CD4-positive, alpha-beta memory T cell (primary cell): Measurements from ENCODE around the gene SLC16A4. TPM values are rescaled to one million over a fixed set of nuclear protein-coding genes. Genes with fewer than 3 reads are reported as not detected.

Experiments used
- CTCF ChIA-PET: fragments of 350-600 bp; sonication (Branson Sonifier 250); formaldehyde crosslinking; loops from one replicate; lab custom pipeline; 2021; ENCODE audit warnings: inconsistent platforms; ENCODE audit not compliant: partially characterized antibody; lab: Charles Lee
- POLR2A ChIA-PET: fragments of 350-600 bp; sonication (Branson Sonifier 250); formaldehyde crosslinking; loops from one replicate; lab custom pipeline; 2021; ENCODE audit not compliant: partially characterized antibody; lab: Charles Lee
- DNase-seq, 5 donors: peaks; one replicate each; pipeline versions ENCODE4 v3.0.0 to v3.0.0-alpha.2; 2020 to 2022; ENCODE audit warnings: mixed read lengths in 1 of 5
- H3K27ac ChIP-seq: one replicate; pipeline ENCODE4 v1.7.0; 2013; ENCODE audit warnings: low read depth, low read length
- H3K27me3 ChIP-seq: 2 replicates; pipeline ENCODE4 v1.7.0; 2013; ENCODE audit warnings: mild to moderate bottlenecking, low read length, moderate library complexity; ENCODE audit not compliant: insufficient read depth
- H3K36me3 ChIP-seq: 2 replicates; pipeline ENCODE4 v1.7.0; 2013; ENCODE audit warnings: mild to moderate bottlenecking, low read length, moderate library complexity; ENCODE audit not compliant: insufficient read depth
- H3K4me1 ChIP-seq: 2 replicates; pipeline ENCODE4 v1.7.0; 2013; ENCODE audit warnings: mild to moderate bottlenecking, low read length, moderate library complexity; ENCODE audit not compliant: insufficient read depth
- H3K4me3 ChIP-seq, 2 donors: one replicate each; pipeline ENCODE4 v1.7.0; 2013; ENCODE audit warnings: low read length in 2 of 2, mild to moderate bottlenecking in 1 of 2
- H3K9me3 ChIP-seq, 2 donors: one replicate each; pipeline ENCODE4 v1.7.0; 2013; ENCODE audit warnings: low read length in 2 of 2, control low read depth in 1 of 2; ENCODE audit not compliant: control insufficient read depth in 1 of 2
- H3K27ac Mint-ChIP-seq, 7 donors: one replicate each; pipeline ENCODE4 v1.8.0; 2020 to 2021; ENCODE audit warnings: mixed read lengths in 7 of 7, mild to moderate bottlenecking in 6 of 7, inconsistent platforms in 3 of 7, moderate library complexity in 3 of 7
- H3K27me3 Mint-ChIP-seq, 2 donors: one replicate each; pipeline ENCODE4 v1.8.0; 2020 to 2021; ENCODE audit warnings: mixed read lengths in 2 of 2
- H3K36me3 Mint-ChIP-seq, 2 donors: one replicate each; pipeline ENCODE4 v1.8.0; 2020 to 2021; ENCODE audit warnings: mixed read lengths in 2 of 2, inconsistent platforms in 1 of 2, mild to moderate bottlenecking in 1 of 2
- H3K4me1 Mint-ChIP-seq, 4 donors: one replicate each; pipeline ENCODE4 v1.8.0; 2020 to 2021; ENCODE audit warnings: mixed read lengths in 4 of 4, mild to moderate bottlenecking in 1 of 4
- H3K4me3 Mint-ChIP-seq, 8 donors: one replicate each; pipeline ENCODE4 v1.8.0; 2020 to 2021; ENCODE audit warnings: mixed read lengths in 8 of 8, mild to moderate bottlenecking in 7 of 8, moderate library complexity in 6 of 8, inconsistent platforms in 3 of 8
- H3K9me3 Mint-ChIP-seq, 8 donors: one replicate each; pipeline ENCODE4 v1.8.0; 2020 to 2021; ENCODE audit warnings: mixed read lengths in 8 of 8, mild to moderate bottlenecking in 5 of 8, inconsistent platforms in 3 of 8, moderate library complexity in 1 of 8
- intact Hi-C: fragments of 100-400 bp; cut with micrococcal nuclease; formaldehyde crosslinking; loops from one replicate; pipeline ENCODE4 v1.15.1; 2023
- polyA plus RNA-seq, 2 donors: library from polyadenylated mRNA; unstranded; fragments of 300-500 nt; fragmentation: Illumina TruSeq; gene quantifications; one replicate each; pipeline ENCODE4 v1.2.3, GENCODE V29; 2021
- total RNA-seq, 2 experiments: library from RNA; stranded (reverse); gene quantifications; one replicate each; pipeline ENCODE4 v1.2.3, GENCODE V29; 2021

SLC16A4 gene
- total and polyA plus RNA-seq, 4 experiments from 2014 or later = 0.29 to 0.90 (median 0.56) TPM

- Mint-ChIP-seq H3K27me3 (no peaks in the 10 kb centered on the region), H3K27ac (peak overlapping the region in 2 of 7 donors; percentile 7 to 11), H3K36me3 (peaks cover 0 to 2% of the 10 kb centered on the region in 2 donors), H3K9me3 (peaks cover 0 to 2% (median 0%) of the 10 kb centered on the region in 8 donors), H3K4me1 (peaks cover 12 to 37% (median 21%) of the 10 kb centered on the region in 4 donors), H3K4me3 (no peak overlapping the region)
- no peaks in the 10 kb centered on the region for H3K27me3 ChIP-seq
- ChIA-PET POLR2A (interaction anchor here (1.4 to 3.3 kb wide), 2 partner anchors 14 to 46 kb away, joined by 3 to 12 read pairs; partner anchors contain the start of gene RBM15), CTCF (interaction anchor here (1.3 to 3.2 kb wide), 2 partner anchors 27 to 52 kb away, joined by 3 to 17 read pairs; no protein-coding TSS in a partner anchor)
- no peaks in the 10 kb centered on the region for H3K9me3 ChIP-seq
- no peaks in the 10 kb centered on the region for H3K36me3 ChIP-seq
- intact Hi-C loops = no loop called here
- peaks cover 12% of the 10 kb centered on the region for H3K4me1 ChIP-seq
- DNase-seq = no peak
- H3K27ac ChIP-seq = no peak overlapping the region
- H3K4me3 ChIP-seq = no peak overlapping the region
These were observed 5.5 kb downstream of the SLC16A4 start for GRCh38 chr1:110385369-110385768.

GRCh38 chr1:110384581-110385321, 6.1 kb downstream of the SLC16A4 start:
- intact Hi-C loops = no loop called here
- no peaks in the 10 kb centered on the region for H3K27me3 Mint-ChIP-seq
- peak overlapping the region in 3 of 7 donors; percentile 9 to 97 (median 70) for H3K27ac Mint-ChIP-seq
- Histone ChIP-seq H3K4me3 (no peak overlapping the region), H3K27me3 (no peaks in the 10 kb centered on the region), H3K4me1 (peaks cover 12% of the 10 kb centered on the region), H3K27ac (no peak overlapping the region), H3K36me3 (no peaks in the 10 kb centered on the region), H3K9me3 (no peaks in the 10 kb centered on the region)
- H3K4me1 Mint-ChIP-seq = peaks cover 12 to 37% (median 21%) of the 10 kb centered on the region in 4 donors
- no peak for DNase-seq
- H3K36me3 Mint-ChIP-seq = peaks cover 2 to 3% of the 10 kb centered on the region in 2 donors
- peak overlapping the region in 1 of 8 donors; percentile 70 for H3K4me3 Mint-ChIP-seq
- peaks cover 0 to 2% (median 0%) of the 10 kb centered on the region in 8 donors for H3K9me3 Mint-ChIP-seq
- POLR2A ChIA-PET = interaction anchor here (1.4 to 3.3 kb wide), 2 partner anchors 14 to 46 kb away, joined by 3 to 12 read pairs; partner anchors contain the start of gene RBM15
- CTCF ChIA-PET = interaction anchor here (1.3 to 3.2 kb wide), 3 partner anchors 27 to 51 kb away, joined by 3 to 17 read pairs (median 13); no protein-coding TSS in a partner anchor

GRCh38 chr1:110383251-110383990, 7.4 kb downstream of the SLC16A4 start:
- no peaks in the 10 kb centered on the region for H3K9me3 ChIP-seq
- peaks cover 0 to 2% (median 0%) of the 10 kb centered on the region in 8 donors for H3K9me3 Mint-ChIP-seq
- H3K4me3 Mint-ChIP-seq = peak overlapping the region in 7 of 8 donors; percentile 55 to 82 (median 76)
- H3K4me1 Mint-ChIP-seq = peaks cover 13 to 37% (median 24%) of the 10 kb centered on the region in 4 donors
- ChIA-PET CTCF (interaction anchor here (0.7 to 2.4 kb wide), 4 partner anchors 29 to 187 kb away, joined by 3 to 13 read pairs (median 4); no protein-coding TSS in a partner anchor), POLR2A (interaction anchor here (3.3 kb wide), 1 partner anchor 44 kb away, joined by 12 read pairs; the partner anchor contains the start of gene RBM15)
- H3K4me1 ChIP-seq = peaks cover 12% of the 10 kb centered on the region
- peak overlapping the region; percentile 10 for H3K27ac ChIP-seq
- H3K27me3 ChIP-seq = no peaks in the 10 kb centered on the region
- no peak overlapping the region for H3K4me3 ChIP-seq
- intact Hi-C loops = no loop called here
- DNase-seq = peak in 2 of 5 donors; percentile 8 to 11
- H3K27me3 Mint-ChIP-seq = no peaks in the 10 kb centered on the region
- H3K36me3 ChIP-seq = no peaks in the 10 kb centered on the region
- peak overlapping the region; percentile 33 to 97 (median 93) for H3K27ac Mint-ChIP-seq
- H3K36me3 Mint-ChIP-seq = peaks cover 2 to 7% of the 10 kb centered on the region in 2 donors

GRCh38 chr1:110380672-110381283, 10.0 kb downstream of the SLC16A4 start:
- peaks cover 0 to 2% (median 0%) of the 10 kb centered on the region in 8 donors for H3K9me3 Mint-ChIP-seq
- intact Hi-C loops = no loop called here

GRCh38 chr1:110375490-110375889, 15.3 kb downstream of the SLC16A4 start:
- Histone ChIP-seq H3K9me3 (no peaks in the 10 kb centered on the region), H3K36me3 (peaks cover 3% of the 10 kb centered on the region), H3K27me3 (no peaks in the 10 kb centered on the region), H3K4me1 (no peaks in the 10 kb centered on the region), H3K4me3 (no peak overlapping the region), H3K27ac (no peak overlapping the region)
- Mint-ChIP-seq H3K9me3 (no peaks in the 10 kb centered on the region), H3K27ac (peak overlapping the region in 1 of 7 donors; percentile 62), H3K4me3 (no peak overlapping the region), H3K4me1 (peaks cover 0 to 6% (median 1%) of the 10 kb centered on the region in 4 donors), H3K36me3 (peaks cover 25 to 29% of the 10 kb centered on the region in 2 donors), H3K27me3 (no peaks in the 10 kb centered on the region)
- intact Hi-C loops = no loop called here
- POLR2A ChIA-PET = no interaction called here
- CTCF ChIA-PET = no interaction called here
- no peak for DNase-seq

More at GRCh38 chr1:110380672-110381283, 10.0 kb downstream of the SLC16A4 start:
- Histone ChIP-seq H3K4me3 (no peak overlapping the region), H3K27ac (no peak overlapping the region), H3K36me3 (no peaks in the 10 kb centered on the region), H3K4me1 (peaks cover 12% of the 10 kb centered on the region), H3K27me3 (no peaks in the 10 kb centered on the region), H3K9me3 (no peaks in the 10 kb centered on the region)
- Mint-ChIP-seq H3K4me3 (no peak overlapping the region), H3K27ac (no peak overlapping the region), H3K36me3 (peaks cover 11 to 16% of the 10 kb centered on the region in 2 donors), H3K4me1 (peaks cover 13 to 34% (median 24%) of the 10 kb centered on the region in 4 donors), H3K27me3 (no peaks in the 10 kb centered on the region)
- ChIA-PET POLR2A (interaction anchor here (0.9 to 1.2 kb wide), 2 partner anchors 13 to 171 kb away, joined by 3 read pairs; no protein-coding TSS in a partner anchor), CTCF (interaction anchor here (1.5 kb wide), 1 partner anchor 42 kb away, joined by 4 read pairs; the partner anchor contains the start of gene RBM15)
- DNase-seq = no peak

GRCh38 chr1:110370827-110371226, 20.0 kb downstream of the SLC16A4 start:
- no peak overlapping the region for H3K27ac ChIP-seq

More at GRCh38 chr1:110370827-110371226, 20.0 kb downstream of the SLC16A4 start:
- peaks cover under 1 to 4% (median 3%) of the 10 kb centered on the region in 4 donors for H3K4me1 Mint-ChIP-seq
- H3K36me3 Mint-ChIP-seq = peaks cover 10 to 26% of the 10 kb centered on the region in 2 donors
- Histone ChIP-seq H3K27me3 (no peaks in the 10 kb centered on the region), H3K9me3 (no peaks in the 10 kb centered on the region), H3K4me3 (no peak overlapping the region), H3K36me3 (peaks cover 3% of the 10 kb centered on the region), H3K4me1 (peaks cover 4% of the 10 kb centered on the region)
- ChIA-PET CTCF (interaction anchor here (0.9 kb wide), 1 partner anchor 87 kb away, joined by 3 read pairs; no protein-coding TSS in a partner anchor), POLR2A (no interaction called here)
- peaks cover 0 to 1% (median 0%) of the 10 kb centered on the region in 8 donors for H3K9me3 Mint-ChIP-seq
- no peak for DNase-seq
- no peak overlapping the region for H3K4me3 Mint-ChIP-seq
- intact Hi-C loops = no loop called here
- H3K27me3 Mint-ChIP-seq = no peaks in the 10 kb centered on the region
- H3K27ac Mint-ChIP-seq = peak overlapping the region in 3 of 7 donors; percentile 10 to 68 (median 11)
